PC-9 (cell line): ENCODE data around the gene ATP8B1.

ENCODE experiments used
- CTCF ChIP-seq: fragments of 200-600 bp; sonication (generic); conservative IDR thresholded peaks from 2 replicates; pipeline ENCODE4 v1.6.1; 2017; ENCODE audit warnings: mixed run types, antibody characterized with exemption, mild to moderate bottlenecking, moderate library complexity
- EZH2 ChIP-seq: fragments of 200-600 bp; sonication (generic); IDR thresholded peaks from 2 replicates; pipeline ENCODE4 v1.8.0; 2017; ENCODE audit warnings: antibody characterized with exemption, low read depth

- TF ChIP-seq CTCF (no peak), EZH2 (no peak)
Observed at GRCh38 chr18:57655740-57656139, 147.4 kb downstream of the ATP8B1 start.
